AML-193 (cell line): ENCODE measurements around the gene NEURL2.
"Not testable (repeated sequence)": the region's sequence is repeated elsewhere in the genome, so short reads cannot be mapped to it uniquely, and the experiment has no call there.

Experiments used
- DNase-seq, 2 experiments: peaks; one replicate each; lab custom pipeline; 2025; lab: John Stamatoyannopoulos, UW

NEURL2 gene

GRCh38 chr20:45920462-45921336 is 29.7 kb upstream of the NEURL2 start:
- no peak for DNase-seq

GRCh38 chr20:45919542-45920399 is 28.8 kb upstream of the NEURL2 start:
- no peak for DNase-seq

GRCh38 chr20:45918779-45919537 is 27.9 kb upstream of the NEURL2 start:
- DNase-seq = no peak

GRCh38 chr20:45918182-45918737 is 27.3 kb upstream of the NEURL2 start:
- no peak for DNase-seq

DNA sequence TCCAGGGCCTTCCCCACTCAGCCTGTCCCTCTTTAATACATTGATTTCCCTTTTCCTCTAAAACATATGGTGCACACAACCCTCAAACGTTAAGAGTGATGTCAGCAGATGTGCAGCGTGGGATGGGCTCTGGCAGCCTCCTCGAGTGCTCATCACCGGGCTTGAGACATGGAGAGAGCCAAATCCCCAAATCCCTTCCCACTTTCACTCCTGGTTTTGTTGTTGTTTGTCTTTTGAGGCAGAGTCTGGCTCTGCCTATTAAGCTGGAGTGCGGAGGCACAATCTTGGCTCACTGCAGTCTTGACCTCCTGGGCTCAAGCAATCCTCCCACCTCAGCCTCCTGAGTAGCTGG is 26.8 kb upstream of the NEURL2 start:
- no peak for DNase-seq

DNA sequence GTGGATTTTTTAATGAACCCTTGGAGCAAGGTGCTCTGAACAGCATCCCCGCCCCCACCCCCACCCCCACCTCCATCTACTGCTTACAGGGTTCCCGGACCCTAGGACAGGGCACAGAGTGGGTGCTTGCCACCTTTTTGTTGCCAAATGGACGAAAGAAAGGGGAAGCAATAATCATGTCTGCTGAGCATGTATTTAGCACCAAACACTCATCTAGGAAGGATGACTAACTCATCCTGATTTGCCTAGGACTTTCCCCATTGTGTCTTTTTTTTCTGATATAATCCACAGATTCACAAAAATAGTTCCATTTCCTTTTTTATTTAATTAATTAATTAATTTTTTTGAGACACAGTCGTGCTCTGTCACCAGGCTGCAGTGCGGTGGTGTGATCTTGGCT is 22.1 kb upstream of the NEURL2 start:
- DNase-seq = no peak

GRCh38 chr20:45912344-45912682 is 21.3 kb upstream of the NEURL2 start:
- no peak for DNase-seq

DNA sequence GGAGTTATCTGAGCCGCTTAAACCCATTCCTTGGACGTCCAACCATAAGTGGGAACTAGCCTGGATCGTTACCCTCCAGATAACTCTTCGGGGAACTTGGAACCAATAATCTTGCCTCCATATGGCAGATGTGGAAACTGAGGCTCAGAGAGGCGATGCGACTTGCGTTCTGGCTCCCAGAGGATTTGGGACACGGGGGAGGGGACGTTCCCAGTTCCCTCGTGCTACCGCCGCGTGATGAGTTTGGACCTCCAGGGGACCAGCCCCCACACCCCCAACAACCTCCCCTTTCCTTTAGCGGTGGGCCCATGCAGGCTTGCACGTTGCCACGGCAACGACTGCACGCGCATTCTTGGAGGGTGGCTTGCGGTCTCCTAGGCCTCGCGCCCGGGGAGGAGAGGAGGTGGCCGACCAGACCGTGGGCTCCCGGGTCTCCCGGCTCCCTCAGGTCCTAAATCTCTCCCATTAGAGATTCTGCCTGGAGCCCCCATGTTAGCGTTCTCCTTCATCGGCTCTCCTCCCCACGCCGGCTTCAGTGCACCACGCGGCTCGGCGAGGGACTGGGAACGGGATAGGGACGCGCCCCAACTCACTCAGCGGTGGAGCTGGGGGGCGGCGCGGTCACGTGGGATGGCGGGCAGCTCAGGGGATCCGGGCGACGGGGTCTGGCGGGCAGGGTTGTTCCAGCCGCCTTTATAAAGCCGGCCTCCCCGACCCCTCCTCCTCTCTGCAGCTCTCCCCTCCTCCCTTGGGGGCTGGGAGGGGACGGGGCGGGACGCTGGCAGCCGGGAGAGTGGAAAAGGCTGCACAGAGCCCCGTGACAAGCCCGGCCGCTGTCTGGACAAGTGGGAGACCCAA is 20.7 kb upstream of the NEURL2 start, which contains the start of gene PLTP:
TSS of gene PLTP (minus strand) at position 670 of the 858 bp plus-strand sequence. CDS start 703 bp downstream, outside the sequence.
- DNase-seq = no peak

DNA sequence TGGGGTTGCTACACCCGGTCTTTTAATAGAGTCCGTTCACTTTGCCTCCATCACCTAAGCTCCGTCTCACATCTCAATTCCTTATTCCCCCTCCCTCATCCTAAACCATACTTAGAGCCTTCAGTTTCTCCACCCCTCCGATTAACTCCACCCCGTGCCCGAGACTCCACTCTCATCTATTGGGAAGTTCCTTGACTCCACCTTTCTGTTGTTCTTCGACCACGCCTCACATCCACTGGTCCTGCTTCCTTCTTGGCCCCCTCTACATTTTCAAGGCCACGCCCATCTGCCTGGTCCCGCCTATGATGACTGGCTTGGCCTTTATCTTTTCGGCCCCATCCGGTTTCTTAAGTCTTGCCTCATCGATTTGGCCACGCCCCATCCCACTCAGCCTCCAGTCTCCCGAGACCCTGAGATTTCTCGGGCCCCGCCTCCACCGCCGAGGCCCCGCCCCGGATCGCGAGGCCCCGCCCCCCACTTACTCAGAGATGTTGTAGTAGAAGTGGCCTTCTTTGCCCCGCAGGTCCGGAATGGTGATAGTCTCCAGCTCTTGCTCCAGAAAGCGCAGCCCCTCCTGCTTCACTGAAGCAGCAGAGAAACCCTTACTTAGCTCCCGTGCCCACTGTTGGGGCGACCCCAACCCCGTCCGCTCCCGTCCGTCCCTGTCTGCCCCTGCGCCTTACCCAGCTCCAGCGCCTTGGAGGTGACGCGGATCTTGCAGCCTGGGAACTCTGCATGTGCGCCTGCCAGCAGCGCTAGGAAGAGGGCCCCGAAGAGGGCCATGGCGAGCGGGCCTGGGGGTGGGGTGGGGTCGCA is 19.9 kb upstream of the NEURL2 start:
- DNase-seq = peak; percentile 96

DNA sequence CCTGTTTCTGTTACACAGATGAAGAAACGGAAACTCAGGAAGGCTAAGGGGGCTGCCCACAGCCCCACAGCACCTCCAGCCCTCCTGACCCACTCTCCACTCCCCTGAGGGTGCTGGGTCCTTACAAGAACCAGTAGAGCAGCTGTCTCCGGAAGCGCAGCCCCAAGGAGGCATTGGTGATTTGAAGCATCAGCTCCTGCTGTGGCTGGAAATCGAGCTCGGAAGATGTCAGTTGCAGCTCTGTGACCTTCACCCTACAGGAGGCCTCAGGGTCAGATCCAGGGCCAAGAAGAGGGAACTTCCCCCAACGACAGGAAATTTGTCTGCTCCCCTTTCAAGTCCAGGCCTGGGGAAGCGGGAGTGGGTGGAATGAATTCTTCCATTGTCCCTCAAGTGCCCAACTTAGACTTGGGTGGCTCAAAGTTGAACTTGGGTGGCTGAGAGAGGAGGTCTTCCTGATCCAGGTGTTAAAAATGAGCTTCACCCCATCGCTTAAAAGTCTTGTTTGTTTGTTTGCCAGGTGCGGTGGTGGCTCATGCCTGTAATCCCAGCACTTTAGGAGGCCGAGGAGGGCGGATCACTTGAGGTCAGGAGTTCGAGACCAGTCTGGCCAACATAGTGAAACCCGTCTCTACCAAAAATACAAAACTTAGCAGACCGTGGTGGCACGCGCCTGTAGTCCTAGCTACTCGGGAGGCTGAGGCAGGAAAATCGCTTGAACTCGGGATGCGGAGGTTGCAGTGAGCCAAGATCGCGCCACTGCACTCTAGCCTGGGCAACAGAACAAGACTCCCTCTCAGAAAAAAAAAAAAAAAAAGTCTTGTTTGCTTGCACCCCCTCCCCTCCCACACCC is 19.0 kb upstream of the NEURL2 start:
- no peak for DNase-seq

- no peak for DNase-seq
Observed at GRCh38 chr20:45909336-45909808, 18.4 kb upstream of the NEURL2 start.

DNA sequence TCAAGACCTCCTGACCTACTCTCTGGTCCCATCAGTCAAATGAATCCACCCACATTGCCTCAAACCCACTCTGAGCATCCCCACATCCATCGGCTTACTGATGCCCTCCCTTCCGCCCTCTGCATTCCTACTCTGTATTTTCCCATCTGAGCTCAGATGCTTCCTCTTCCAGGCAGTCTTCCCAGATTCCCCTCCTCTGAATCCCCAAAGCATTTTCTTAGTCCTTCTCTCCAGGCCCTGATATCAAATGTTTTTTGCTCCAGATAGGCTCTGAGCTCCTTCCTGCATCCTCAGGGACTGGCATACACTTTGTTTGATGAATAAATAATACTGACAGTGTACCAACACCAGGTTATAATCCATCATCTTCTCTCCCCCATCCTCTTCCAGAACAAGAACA is 17.1 kb upstream of the NEURL2 start:
- no peak for DNase-seq

DNA sequence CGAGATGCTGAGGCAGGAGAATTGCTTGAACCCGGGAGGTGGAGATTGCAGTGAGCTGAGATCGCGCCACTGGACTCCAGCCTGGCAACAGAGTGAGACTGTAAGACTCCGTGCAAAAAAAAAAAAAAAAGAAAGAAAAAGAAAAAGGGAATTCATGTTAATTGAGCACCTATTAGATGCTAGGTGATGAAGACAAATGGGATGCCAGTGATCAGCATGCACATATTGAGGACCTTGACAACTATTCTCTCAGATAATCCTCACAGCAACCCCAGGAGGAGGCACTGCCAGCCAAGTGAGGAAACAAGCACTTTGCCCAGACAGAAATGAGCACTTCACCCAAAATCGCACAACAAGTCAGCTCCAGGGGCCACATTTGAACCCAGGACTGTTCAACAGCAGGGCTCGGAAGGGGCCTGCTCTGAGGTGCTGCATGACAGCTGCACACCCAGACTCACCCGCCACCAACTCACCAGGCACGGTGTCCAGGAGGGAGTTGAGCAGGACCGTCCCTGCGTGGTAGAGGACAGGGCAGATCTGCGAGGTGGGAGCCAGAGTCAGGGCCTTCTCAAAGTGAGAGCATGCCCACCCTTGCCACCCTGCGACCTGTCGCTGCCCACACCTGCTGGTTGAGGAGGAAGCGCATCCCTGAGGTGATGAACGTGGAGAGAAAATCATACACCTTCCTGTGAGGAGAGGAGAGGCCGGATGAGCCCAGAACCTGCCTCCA is 16.4 kb upstream of the NEURL2 start:
- no peak for DNase-seq

- DNase-seq = no peak
Observed at GRCh38 chr20:45905505-45906079, 14.6 kb upstream of the NEURL2 start.

- no peak for DNase-seq
Observed at GRCh38 chr20:45904583-45905504, 13.8 kb upstream of the NEURL2 start.

GRCh38 chr20:45902199-45902701 is 11.2 kb upstream of the NEURL2 start:
- DNase-seq = no peak

- DNase-seq = not testable (repeated sequence)
Observed at GRCh38 chr20:45901332-45901731, 10.3 kb upstream of the NEURL2 start.
